Kidney epithelial cell (primary cell): ENCODE results near the gene OR10A5. TPM values are rescaled to one million over a fixed set of nuclear protein-coding genes. Genes with fewer than 3 reads are reported as not detected.
"Not testable (repeated sequence)": the region's sequence is repeated elsewhere in the genome, so short reads cannot be mapped to it uniquely, and the experiment has no call there.

Experiments used
- DNase-seq: peaks from one replicate; pipeline ENCODE4 v3.0.0-alpha.2; 2010; ENCODE audit warnings: low read depth
- H3K27me3 ChIP-seq: 2 replicates; pipeline ENCODE4 v1.6.0; 2011; ENCODE audit warnings: low read length; ENCODE audit not compliant: control insufficient read depth, insufficient read depth
- H3K36me3 ChIP-seq: 2 replicates; pipeline ENCODE4 v1.5.1; 2011; ENCODE audit warnings: low read length; ENCODE audit not compliant: control insufficient read depth, insufficient read depth
- H3K4me3 ChIP-seq: 2 replicates; pipeline ENCODE4 v1.5.1; 2011; ENCODE audit warnings: low read depth, mild to moderate bottlenecking, control low read depth, low read length
- total RNA-seq: library from RNA; depleted of rRNA; stranded (reverse); fragments of >200 nt; gene quantifications from 2 replicates; pipeline ENCODE4 v1.2.3, GENCODE V29; 2015
- TF ChIP-seq, protein P1 (sequence below): IDR thresholded peaks from 2 replicates; pipeline ENCODE4 v1.5.1; 2011; ENCODE audit warnings: mild to moderate bottlenecking, moderate library complexity, low read length, control low read depth, inconsistent platforms; ENCODE audit not compliant: insufficient read depth, poor library complexity, severe bottlenecking

OR10A5 gene
- total RNA-seq, 1 donor from 2014 or later: not detected

- TF ChIP-seq, protein P1, sequence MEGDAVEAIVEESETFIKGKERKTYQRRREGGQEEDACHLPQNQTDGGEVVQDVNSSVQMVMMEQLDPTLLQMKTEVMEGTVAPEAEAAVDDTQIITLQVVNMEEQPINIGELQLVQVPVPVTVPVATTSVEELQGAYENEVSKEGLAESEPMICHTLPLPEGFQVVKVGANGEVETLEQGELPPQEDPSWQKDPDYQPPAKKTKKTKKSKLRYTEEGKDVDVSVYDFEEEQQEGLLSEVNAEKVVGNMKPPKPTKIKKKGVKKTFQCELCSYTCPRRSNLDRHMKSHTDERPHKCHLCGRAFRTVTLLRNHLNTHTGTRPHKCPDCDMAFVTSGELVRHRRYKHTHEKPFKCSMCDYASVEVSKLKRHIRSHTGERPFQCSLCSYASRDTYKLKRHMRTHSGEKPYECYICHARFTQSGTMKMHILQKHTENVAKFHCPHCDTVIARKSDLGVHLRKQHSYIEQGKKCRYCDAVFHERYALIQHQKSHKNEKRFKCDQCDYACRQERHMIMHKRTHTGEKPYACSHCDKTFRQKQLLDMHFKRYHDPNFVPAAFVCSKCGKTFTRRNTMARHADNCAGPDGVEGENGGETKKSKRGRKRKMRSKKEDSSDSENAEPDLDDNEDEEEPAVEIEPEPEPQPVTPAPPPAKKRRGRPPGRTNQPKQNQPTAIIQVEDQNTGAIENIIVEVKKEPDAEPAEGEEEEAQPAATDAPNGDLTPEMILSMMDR: no peak
- no peak for DNase-seq
Observed at GRCh38 chr11:6876914-6877313, 31.4 kb downstream of the OR10A5 start.

GRCh38 chr11:6882751-6883150 is 37.3 kb downstream of the OR10A5 start:
- Histone ChIP-seq H3K4me3 (no peak overlapping the region), H3K27me3 (no peaks in the 10 kb centered on the region), H3K36me3 (no peaks in the 10 kb centered on the region)
- no peak for DNase-seq
- TF ChIP-seq, protein P1: no peak

More at GRCh38 chr11:6876914-6877313, 31.4 kb downstream of the OR10A5 start:
- Histone ChIP-seq H3K36me3 (no peaks in the 10 kb centered on the region), H3K27me3 (no peaks in the 10 kb centered on the region), H3K4me3 (no peak overlapping the region)

DNA sequence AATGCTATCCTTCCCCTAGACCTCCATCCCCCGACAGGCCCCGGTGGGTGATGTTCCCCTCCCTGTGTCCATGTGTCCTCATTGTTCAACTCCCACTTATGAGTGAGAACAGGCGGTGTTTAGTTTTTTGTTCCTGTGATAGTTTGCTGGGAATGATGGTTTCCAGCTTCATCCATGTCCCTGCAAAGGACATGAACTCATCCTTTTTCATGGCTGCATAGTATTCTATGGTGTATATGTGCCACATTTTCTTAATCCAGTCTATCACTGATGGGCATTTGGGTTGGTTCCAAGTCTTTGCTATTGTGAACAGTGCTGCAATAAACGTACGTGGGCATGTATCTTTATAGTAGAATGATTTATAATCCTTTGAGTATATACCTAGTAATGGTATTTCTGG is 42.2 kb downstream of the OR10A5 start:
- not testable (repeated sequence) for DNase-seq, H3K4me3 ChIP-seq, H3K27me3 ChIP-seq, H3K36me3 ChIP-seq

GRCh38 chr11:6888830-6889229 is 43.3 kb downstream of the OR10A5 start:
- H3K27me3 ChIP-seq: no peaks in the 10 kb centered on the region
- TF ChIP-seq, protein P1: no peak
- no peak for DNase-seq
- H3K4me3 ChIP-seq: no peak overlapping the region
- H3K36me3 ChIP-seq: no peaks in the 10 kb centered on the region

GRCh38 chr11:6889835-6890234 is 44.4 kb downstream of the OR10A5 start:
- H3K36me3 ChIP-seq: no peaks in the 10 kb centered on the region

GRCh38 chr11:6892400-6892799 is 46.9 kb downstream of the OR10A5 start, which contains the start of gene OR2D2:
Gene OR2D2 (minus strand): TSS chr11:6892500. CDS start chr11:6892500, 0 bp downstream.
- TF ChIP-seq, protein P1: no peak
- no peaks in the 10 kb centered on the region for H3K27me3 ChIP-seq
- H3K36me3 ChIP-seq: no peaks in the 10 kb centered on the region
- DNase-seq: no peak
- H3K4me3 ChIP-seq: no peak within 1 kb of the TSS

More at GRCh38 chr11:6889835-6890234, 44.4 kb downstream of the OR10A5 start:
- no peaks in the 10 kb centered on the region for H3K27me3 ChIP-seq
- no peak for DNase-seq
- TF ChIP-seq, protein P1: no peak
- H3K4me3 ChIP-seq: no peak overlapping the region
